Uterus (tissue), 4 donors: ENCODE results near the gene NUDT22. TPM values are rescaled to one million over a fixed set of nuclear protein-coding genes. Genes with fewer than 3 reads are reported as not detected.

Experiments
- DNase-seq, 2 donors: peaks; one replicate each; pipeline ENCODE4 v3.0.0-alpha.2; 2019 to 2020
- H3K27ac ChIP-seq, 2 donors: fragments of 200-600 bp; sonication (generic); 1 replicate in 1 of 2; 2 replicates in 1 of 2; pipeline ENCODE4 v1.5.1; 2016 to 2018
- H3K27me3 ChIP-seq, 2 donors: fragments of 200-600 bp; sonication (generic); one replicate each; pipeline ENCODE4 v1.5.1; 2018 to 2019; ENCODE audit warnings: control low read depth in 1 of 2
- H3K36me3 ChIP-seq, 2 donors: fragments of 200-600 bp; sonication (generic); one replicate each; pipeline ENCODE4 v1.5.1; 2019; ENCODE audit warnings: control low read depth in 1 of 2
- H3K4me1 ChIP-seq, 2 donors: fragments of 200-600 bp; sonication (generic); one replicate each; pipeline ENCODE4 v1.5.1; 2018 to 2019; ENCODE audit warnings: control low read depth in 1 of 2
- H3K4me3 ChIP-seq, 2 donors: fragments of 200-600 bp; sonication (generic); 1 replicate in 1 of 2; 2 replicates in 1 of 2; pipeline ENCODE4 v1.5.1; 2018 to 2019; ENCODE audit warnings: mild to moderate bottlenecking in 1 of 2
- H3K9me3 ChIP-seq, 2 donors: fragments of 200-600 bp; sonication (generic); one replicate each; pipeline ENCODE4 v1.5.1; 2019; ENCODE audit warnings: control low read depth in 1 of 2
- POLR2A ChIP-seq, 2 donors: fragments of 450-650 bp; IDR thresholded peaks; one replicate each; pipeline ENCODE4 v1.6.1; 2016; ENCODE audit warnings: antibody characterized with exemption in 2 of 2, mild to moderate bottlenecking in 1 of 2, moderate library complexity in 1 of 2
- intact Hi-C: fragments of 100-400 bp; cut with DNase I; formaldehyde crosslinking; loops from one replicate; pipeline ENCODE4 v1.15.1; 2023; ENCODE audit warnings: low total_unique reads
- total RNA-seq, 4 donors: library from RNA; depleted of rRNA in 3 of 4; stranded (reverse); fragments of >200 nt in 3 of 4; gene quantifications; one replicate each; pipeline versions ENCODE4 v1.1.0 to v1.2.4, GENCODE V29; 2014 to 2023
- TF ChIP-seq, protein P1 (sequence below), 4 experiments: fragments of 200-600 bp in 2 of 4; fragments of 450-650 bp in 2 of 4; sonication (generic) in 2 of 4; IDR thresholded peaks; one replicate each; pipeline ENCODE4 v1.5.1; 2016 to 2019; ENCODE audit warnings: antibody characterized with exemption in 4 of 4, mild to moderate bottlenecking in 2 of 4, moderate library complexity in 1 of 4
- donor health status: DM: yes; HTN: yes; CAD: no.

NUDT22 gene
- total RNA-seq, 4 donors from 2014 or later = 10.8 to 44.9 (median 34.0) TPM

DNA sequence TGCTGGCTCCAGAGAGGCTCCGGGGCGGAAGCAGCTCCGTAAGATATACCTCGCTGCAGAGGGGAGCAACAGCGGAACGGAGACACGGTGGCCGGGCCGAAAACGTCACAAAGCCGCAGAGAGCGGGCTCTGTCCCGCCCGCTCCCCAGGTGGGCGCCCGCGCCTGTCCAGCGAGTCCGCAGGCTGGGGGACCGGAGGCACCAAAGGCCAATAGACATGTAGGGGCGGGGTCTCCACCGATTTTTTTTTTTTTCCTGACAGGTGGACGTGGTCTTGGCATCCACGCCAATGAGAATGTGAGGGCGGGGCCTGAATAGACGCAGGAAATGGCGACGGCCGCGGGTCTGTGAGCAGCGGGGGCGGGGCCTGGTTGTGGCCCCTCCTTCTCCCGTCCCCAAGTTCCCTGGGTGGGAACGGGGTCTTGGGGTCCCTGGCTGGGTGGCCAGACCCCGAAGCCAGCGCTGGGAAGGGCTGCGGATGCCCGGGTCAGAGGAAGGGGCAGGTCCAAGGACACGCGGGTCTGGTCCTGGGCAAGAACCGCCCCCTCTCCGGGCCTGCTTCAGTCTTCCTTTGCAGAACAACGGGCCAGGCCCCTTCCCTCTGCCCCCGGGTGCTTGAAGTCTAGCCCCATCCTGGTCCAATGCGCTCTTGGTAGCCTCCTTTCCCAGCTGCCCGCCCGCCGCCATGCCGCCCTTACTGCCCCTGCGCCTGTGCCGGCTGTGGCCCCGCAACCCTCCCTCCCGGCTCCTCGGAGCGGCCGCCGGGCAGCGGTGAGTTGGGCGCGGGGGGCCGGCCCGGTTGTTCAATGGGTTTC, 4.3 kb downstream of the NUDT22 start, which contains the start of gene DNAJC4:
Gene DNAJC4, plus strand, starts transcription at position 378 of the 814 bp plus-strand sequence. Its CDS starts 307 bp downstream, at position 685.
- Histone ChIP-seq H3K4me1 (peaks cover 4 to 28% of the 10 kb centered on the region in 2 donors), H3K9me3 (no peaks in the 10 kb centered on the region), H3K36me3 (no peaks in the 10 kb centered on the region), H3K27ac (peak within 1 kb of the TSS; percentile 90 to 96), H3K4me3 (peak within 1 kb of the TSS; percentile 54 to 79), H3K27me3 (no peaks in the 10 kb centered on the region)
- intact Hi-C loops = no loop called here
- TF ChIP-seq POLR2A (IDR thresholded peaks at IDR 0.05) = peak in 1 of 2 donors; percentile 67
- TF ChIP-seq, protein P1, sequence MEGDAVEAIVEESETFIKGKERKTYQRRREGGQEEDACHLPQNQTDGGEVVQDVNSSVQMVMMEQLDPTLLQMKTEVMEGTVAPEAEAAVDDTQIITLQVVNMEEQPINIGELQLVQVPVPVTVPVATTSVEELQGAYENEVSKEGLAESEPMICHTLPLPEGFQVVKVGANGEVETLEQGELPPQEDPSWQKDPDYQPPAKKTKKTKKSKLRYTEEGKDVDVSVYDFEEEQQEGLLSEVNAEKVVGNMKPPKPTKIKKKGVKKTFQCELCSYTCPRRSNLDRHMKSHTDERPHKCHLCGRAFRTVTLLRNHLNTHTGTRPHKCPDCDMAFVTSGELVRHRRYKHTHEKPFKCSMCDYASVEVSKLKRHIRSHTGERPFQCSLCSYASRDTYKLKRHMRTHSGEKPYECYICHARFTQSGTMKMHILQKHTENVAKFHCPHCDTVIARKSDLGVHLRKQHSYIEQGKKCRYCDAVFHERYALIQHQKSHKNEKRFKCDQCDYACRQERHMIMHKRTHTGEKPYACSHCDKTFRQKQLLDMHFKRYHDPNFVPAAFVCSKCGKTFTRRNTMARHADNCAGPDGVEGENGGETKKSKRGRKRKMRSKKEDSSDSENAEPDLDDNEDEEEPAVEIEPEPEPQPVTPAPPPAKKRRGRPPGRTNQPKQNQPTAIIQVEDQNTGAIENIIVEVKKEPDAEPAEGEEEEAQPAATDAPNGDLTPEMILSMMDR (IDR thresholded peaks at IDR 0.05) = no peak
- DNase-seq = peak; percentile 91 to 95

DNA sequence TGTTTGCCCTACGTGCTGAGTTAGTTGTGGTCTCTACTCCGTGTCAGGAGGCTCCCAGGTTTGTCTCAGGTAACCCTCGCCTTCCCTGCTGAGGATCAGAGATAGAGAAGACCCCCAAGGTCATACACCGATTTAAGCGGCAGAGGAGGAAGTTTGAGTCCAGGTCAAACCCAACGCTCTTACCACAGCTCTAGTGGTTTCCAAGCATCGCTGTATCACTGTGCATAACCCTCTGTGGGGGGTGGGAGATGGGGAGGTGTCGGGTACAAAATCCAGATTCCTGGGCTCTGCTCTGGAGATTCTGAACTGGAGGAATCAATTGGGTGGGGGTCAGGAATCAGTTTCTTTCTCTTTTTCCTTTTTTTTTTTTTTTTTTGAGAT, 4.9 kb downstream of the NUDT22 start:
- H3K27ac ChIP-seq = peak overlapping the region; percentile 90 to 96
- intact Hi-C loops = no loop called here
- H3K4me1 ChIP-seq = peaks cover 4 to 23% of the 10 kb centered on the region in 2 donors
- peak in 1 of 2 donors; percentile 23 for DNase-seq
- H3K36me3 ChIP-seq = no peaks in the 10 kb centered on the region
- no peaks in the 10 kb centered on the region for H3K27me3 ChIP-seq
- TF ChIP-seq, protein P1 (IDR thresholded peaks at IDR 0.05) = no peak
- TF ChIP-seq POLR2A (IDR thresholded peaks at IDR 0.05) = no peak
- no peaks in the 10 kb centered on the region for H3K9me3 ChIP-seq
- peak overlapping the region; percentile 54 to 79 for H3K4me3 ChIP-seq

DNA sequence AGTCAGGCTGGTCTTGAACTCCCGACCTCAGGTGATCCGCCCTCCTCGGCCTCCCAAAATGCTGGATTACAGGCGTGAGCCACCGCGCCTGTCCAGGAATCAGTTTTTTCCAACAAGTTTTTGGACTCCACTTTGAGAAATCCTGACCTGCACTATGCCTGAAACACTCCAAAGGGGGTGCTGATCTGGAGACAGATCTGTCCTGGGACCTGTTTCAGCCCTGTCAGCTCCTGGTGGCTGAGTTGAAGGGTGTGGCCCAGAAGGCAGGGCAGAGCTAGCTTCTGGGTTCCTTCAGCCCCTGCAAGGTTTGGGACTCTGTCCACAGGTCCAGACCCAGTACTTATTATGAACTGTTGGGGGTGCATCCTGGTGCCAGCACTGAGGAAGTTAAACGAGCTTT, 5.5 kb downstream of the NUDT22 start:
- H3K27ac ChIP-seq = peak overlapping the region in 1 of 2 donors; percentile 96

DNA sequence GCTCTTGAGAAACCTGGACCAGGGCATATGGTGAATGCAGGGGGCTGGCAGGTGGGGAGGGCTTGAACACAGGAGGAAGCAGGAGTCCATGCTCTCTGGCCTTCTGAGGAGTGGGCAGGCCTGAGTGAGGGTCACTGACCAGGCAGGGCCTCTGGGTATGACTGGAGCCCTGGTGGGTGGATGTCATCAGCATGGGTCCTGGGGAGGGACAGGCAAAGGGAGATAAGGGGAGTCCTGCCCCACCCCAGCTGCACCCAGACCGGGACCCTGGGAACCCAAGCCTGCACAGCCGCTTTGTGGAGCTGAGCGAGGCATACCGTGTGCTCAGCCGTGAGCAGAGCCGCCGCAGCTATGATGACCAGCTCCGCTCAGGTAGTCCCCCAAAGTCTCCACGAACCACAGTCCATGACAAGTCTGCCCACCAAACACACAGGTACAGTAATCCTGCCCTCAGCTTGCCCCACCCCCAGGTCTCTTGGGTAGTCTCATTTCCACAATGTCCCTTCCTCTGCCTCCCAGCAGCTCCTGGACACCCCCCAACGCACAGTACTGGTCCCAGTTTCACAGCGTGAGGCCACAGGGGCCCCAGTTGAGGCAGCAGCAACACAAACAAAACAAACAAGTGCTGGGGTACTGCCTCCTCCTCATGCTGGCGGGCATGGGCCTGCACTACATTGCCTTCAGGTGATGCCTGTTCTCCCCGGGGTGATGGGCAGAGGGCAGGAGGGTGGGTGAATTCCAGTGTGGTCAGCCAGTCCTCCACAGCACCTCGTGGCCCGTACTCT, 6.3 kb downstream of the NUDT22 start:
- DNase-seq = peak in 1 of 2 donors; percentile 21
- Histone ChIP-seq H3K4me1 (peaks cover 4 to 14% of the 10 kb centered on the region in 2 donors), H3K36me3 (no peaks in the 10 kb centered on the region), H3K9me3 (no peaks in the 10 kb centered on the region), H3K27ac (no peak overlapping the region), H3K27me3 (no peaks in the 10 kb centered on the region), H3K4me3 (no peak overlapping the region)
- TF ChIP-seq, protein P1 (IDR thresholded peaks at IDR 0.05) = no peak
- TF ChIP-seq POLR2A (IDR thresholded peaks at IDR 0.05) = no peak
- intact Hi-C loops = no loop called here

More for the DNA sequence above, 5.5 kb downstream of the NUDT22 start:
- no peaks in the 10 kb centered on the region for H3K36me3 ChIP-seq
- no peak for TF ChIP-seq POLR2A (IDR thresholded peaks at IDR 0.05)
- TF ChIP-seq, protein P1 (IDR thresholded peaks at IDR 0.05) = no peak
- DNase-seq = peak in 1 of 2 donors; percentile 19
- H3K4me3 ChIP-seq = no peak overlapping the region
- peaks cover 4 to 22% of the 10 kb centered on the region in 2 donors for H3K4me1 ChIP-seq
- intact Hi-C loops = no loop called here
- H3K9me3 ChIP-seq = no peaks in the 10 kb centered on the region
- H3K27me3 ChIP-seq = no peaks in the 10 kb centered on the region

DNA sequence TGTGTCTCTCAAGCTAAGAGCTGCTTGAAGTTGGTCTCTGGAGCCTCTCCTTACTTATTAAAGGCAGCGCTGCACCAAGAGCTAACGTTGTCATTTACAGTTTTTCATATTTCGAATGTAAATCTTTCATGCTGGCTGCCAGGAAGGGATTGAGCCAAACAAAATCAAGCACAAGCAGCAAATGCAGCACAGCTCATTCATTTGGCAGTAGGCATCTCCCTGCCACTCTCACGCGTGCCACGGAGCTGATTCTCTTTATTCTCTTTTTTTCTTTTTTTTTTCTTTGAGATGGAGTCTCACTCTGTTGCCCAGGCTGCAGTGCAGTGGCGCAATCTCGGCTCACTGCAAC, 6.9 kb downstream of the NUDT22 start:
- no peak for DNase-seq
- Histone ChIP-seq H3K9me3 (no peaks in the 10 kb centered on the region), H3K4me1 (peaks cover 4 to 14% of the 10 kb centered on the region in 2 donors), H3K27me3 (no peaks in the 10 kb centered on the region), H3K36me3 (no peaks in the 10 kb centered on the region), H3K4me3 (no peak overlapping the region), H3K27ac (no peak overlapping the region)
- TF ChIP-seq, protein P1 (IDR thresholded peaks at IDR 0.05) = no peak
- no peak for TF ChIP-seq POLR2A (IDR thresholded peaks at IDR 0.05)
- intact Hi-C loops = no loop called here
